ENCODE results near the gene TMEM45B. TPM values are rescaled to one million over a fixed set of nuclear protein-coding genes. Genes with fewer than 3 reads are reported as not detected.

The TMEM45B gene
- total RNA-seq, 1 donor from 2014 or later: 0.87 TPM

DNA sequence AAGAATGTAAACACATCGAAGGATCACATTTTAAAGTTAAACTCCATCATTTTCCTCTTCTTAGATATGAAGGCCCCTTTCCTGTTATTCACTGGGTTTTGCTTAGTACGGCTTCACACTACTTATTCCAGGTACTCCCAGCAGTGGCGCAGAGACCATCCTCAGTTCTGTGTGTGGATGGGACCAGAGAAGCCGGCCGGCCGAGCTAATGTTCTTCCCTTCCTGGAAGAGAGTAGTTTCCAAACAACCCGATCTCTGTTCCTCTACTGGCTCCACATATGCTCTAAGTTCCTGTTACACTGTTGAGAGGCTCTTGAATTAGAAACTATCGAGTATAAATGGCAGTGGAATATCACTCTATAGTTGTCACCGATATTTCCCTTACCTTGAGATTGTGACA, 80.4 kb downstream of the TMEM45B start:
- DNase-seq (ENCODE audit: low spot score): no peak

DNA sequence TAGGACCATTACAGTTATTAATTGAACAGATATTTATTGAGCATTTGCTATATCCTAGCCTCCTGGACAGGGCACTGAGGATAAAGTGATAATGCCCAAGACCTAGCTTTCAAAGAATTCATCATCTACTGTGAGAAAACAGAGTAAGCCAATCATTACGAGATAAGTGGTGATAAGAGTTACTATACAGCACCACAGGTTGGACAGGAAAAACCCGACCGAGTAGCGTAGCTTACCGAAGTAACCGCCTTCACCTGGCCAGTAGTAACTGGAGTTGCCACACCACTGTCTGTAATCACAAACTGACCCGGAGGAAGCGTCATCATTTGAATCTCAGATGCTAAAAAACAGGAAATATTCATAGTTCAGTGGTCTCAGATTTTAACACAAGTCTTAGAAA, 89.8 kb downstream of the TMEM45B start:
- DNase-seq (ENCODE audit: low spot score): no peak

Other genes starting within 250 kb of the TMEM45B start
- gene NFRKB, start 79.7 kb downstream of the TMEM45B start, total RNA-seq: 17.7 TPM
- 7.0 TPM for gene PRDM10, start 187.0 kb downstream of the TMEM45B start, total RNA-seq

Data from mesenteric fat pad (tissue), 1 donor.